OCI-LY7 (cell line): ENCODE data around the gene PORCN. TPM values are rescaled to one million over a fixed set of nuclear protein-coding genes. Genes with fewer than 3 reads are reported as not detected.

Experiments used
- BruUV-seq: library from RNA; stranded (reverse); fragments of 400-500 nt; replicated peaks from 2 replicates; lab custom pipeline; 2021; lab: Mats Ljungman, UMichigan
- CTCF ChIA-PET: fragments of 300-600 bp; sonication (Branson Sonifier 250); formaldehyde crosslinking; loops from one replicate; lab custom pipeline; 2022; ENCODE audit warnings: antibody characterized with exemption; ENCODE audit not compliant: unreplicated experiment; lab: Charles Lee
- POLR2A ChIA-PET: fragments of 300-600 bp; sonication (Branson Sonifier 250); formaldehyde crosslinking; loops from one replicate; lab custom pipeline; 2022; ENCODE audit warnings: antibody characterized with exemption; lab: Charles Lee
- DNase-seq: peaks from one replicate; pipeline ENCODE4 v3.0.0-alpha.2; 2015; ENCODE audit warnings: low spot score
- H2AFZ ChIP-seq: fragments of 200-600 bp; sonication (generic), shearing (Covaris generic); 2 replicates; pipeline ENCODE4 v1.6.1; 2014; ENCODE audit warnings: mild to moderate bottlenecking, antibody characterized with exemption, low read length, moderate library complexity
- H3K27ac ChIP-seq: fragments of 200-600 bp; sonication (generic); 2 replicates; pipeline ENCODE4 v1.5.1; 2014; ENCODE audit warnings: mixed run types, low read depth, mild to moderate bottlenecking, moderate library complexity, low read length, inconsistent platforms; ENCODE audit not compliant: poor library complexity, severe bottlenecking
- H3K36me3 ChIP-seq: fragments of 200-600 bp; sonication (generic); 2 replicates; pipeline ENCODE4 v1.6.1; 2014; ENCODE audit warnings: mild to moderate bottlenecking, antibody characterized with exemption, low read length, moderate library complexity, mixed read lengths; ENCODE audit not compliant: insufficient read depth
- H3K4me1 ChIP-seq: fragments of 200-600 bp; sonication (generic); 2 replicates; pipeline ENCODE4 v1.5.1; 2014; ENCODE audit warnings: mild to moderate bottlenecking, low read length; ENCODE audit not compliant: insufficient read depth, poor library complexity, severe bottlenecking
- H3K4me2 ChIP-seq: fragments of 200-600 bp; sonication (generic); 2 replicates; pipeline ENCODE4 v1.6.1; 2014; ENCODE audit warnings: mild to moderate bottlenecking, low read length
- H3K4me3 ChIP-seq: fragments of 200-600 bp; sonication (generic); 2 replicates; pipeline ENCODE4 v1.5.1; 2014; ENCODE audit warnings: mild to moderate bottlenecking, low read depth, low read length; ENCODE audit not compliant: poor library complexity, severe bottlenecking
- H3K79me2 ChIP-seq: fragments of 200-600 bp; sonication (generic); 2 replicates; pipeline ENCODE4 v1.6.1; 2016; ENCODE audit warnings: low read depth, mild to moderate bottlenecking, low read length, moderate library complexity, mixed read lengths; ENCODE audit not compliant: insufficient read depth
- H3K9me2 ChIP-seq: fragments of 200-600 bp; sonication (generic); 2 replicates; pipeline ENCODE4 v1.6.1; 2016; ENCODE audit warnings: mild to moderate bottlenecking, low read length, mixed read lengths; ENCODE audit not compliant: insufficient read depth
- H3K9me3 ChIP-seq: fragments of 200-600 bp; sonication (generic); 2 replicates; pipeline ENCODE4 v1.6.1; 2014; ENCODE audit warnings: mild to moderate bottlenecking, mixed run types, low read length, mixed read lengths
- H4K20me1 ChIP-seq: fragments of 200-600 bp; sonication (generic); 2 replicates; pipeline ENCODE4 v1.6.1; 2014; ENCODE audit warnings: mild to moderate bottlenecking, antibody characterized with exemption, low read length, moderate library complexity, mixed read lengths; ENCODE audit not compliant: insufficient read depth
- CTCF ChIP-seq: fragments of 200-600 bp; sonication (generic); conservative IDR thresholded peaks from 2 replicates; pipeline ENCODE4 v1.5.1; 2014; ENCODE audit warnings: mild to moderate bottlenecking, antibody characterized with exemption, low read length, moderate library complexity, mixed read lengths
- EZH2phosphoT487 ChIP-seq: fragments of 200-600 bp; sonication (generic); IDR thresholded peaks from 2 replicates; pipeline ENCODE4 v1.6.1; 2018; ENCODE audit warnings: low read depth, borderline replicate concordance, mild to moderate bottlenecking, mixed run types, antibody characterized with exemption, low read length, moderate library complexity, mixed read lengths
- intact Hi-C: fragments of 100-400 bp; cut with micrococcal nuclease; formaldehyde crosslinking; loops from one replicate; pipeline ENCODE4 v1.10.0; 2022; ENCODE audit not compliant: unreplicated experiment
- total RNA-seq, 2 experiments: library from RNA; depleted of rRNA in 1 of 2; stranded (reverse); fragments of >200 nt in 1 of 2; shearing (Covaris generic) in 1 of 2; gene quantifications; 2 replicates each; pipeline ENCODE4 v1.2.3, GENCODE V29; 2014 to 2022

PORCN gene
- total RNA-seq, 2 experiments from 2014 or later, result 8.4 to 11.3 TPM

- POLR2A ChIA-PET, result interaction anchor here (0.7 kb wide), 1 partner anchor 1360 kb away, joined by 3 read pairs; no protein-coding TSS in a partner anchor
- Histone ChIP-seq H4K20me1 (no peaks in the 10 kb centered on the region), H3K27ac (peak overlapping the region; percentile 95), H3K4me1 (peaks cover 51% of the 10 kb centered on the region), H3K79me2 (peaks cover 31% of the 10 kb centered on the region), H3K9me3 (no peaks in the 10 kb centered on the region), H3K36me3 (peaks cover 18% of the 10 kb centered on the region), H2AFZ (peak overlapping the region; percentile 35; the same call in 1 of the 2 replicates), H3K4me3 (peak overlapping the region; percentile 95), H3K4me2 (peak overlapping the region; percentile 96), H3K9me2 (no peaks in the 10 kb centered on the region)
- BruUV-seq, result no TSS peak
- TF ChIP-seq CTCF, result no peak
- no peak for TF ChIP-seq EZH2phosphoT487
- intact Hi-C loops, result loop anchor here (5.0 kb wide), 2 partner anchors 43 to 52 kb away; partner anchors contain the start of genes FTSJ1 and RBM3
- CTCF ChIA-PET, result no interaction called here
- DNase-seq, result peak; percentile 29
Observed at GRCh38 chrX:48520455-48520854, 11.7 kb downstream of the PORCN start.

- ChIA-PET POLR2A (interaction anchor here (0.7 kb wide), 1 partner anchor 1360 kb away, joined by 3 read pairs; no protein-coding TSS in a partner anchor), CTCF (no interaction called here)
Observed at GRCh38 chrX:48520976-48521352, 12.2 kb downstream of the PORCN start.

More at GRCh38 chrX:48520976-48521352, 12.2 kb downstream of the PORCN start:
- peak overlapping the region; percentile 96 for H3K4me2 ChIP-seq
- peaks cover 51% of the 10 kb centered on the region for H3K4me1 ChIP-seq
- no peaks in the 10 kb centered on the region for H4K20me1 ChIP-seq
- H3K27ac ChIP-seq, result peak overlapping the region; percentile 95
- peaks cover 23% of the 10 kb centered on the region for H3K36me3 ChIP-seq
- TSS peak; percentile 88 for BruUV-seq
- peaks cover 31% of the 10 kb centered on the region for H3K79me2 ChIP-seq
- no peak for TF ChIP-seq EZH2phosphoT487
- TF ChIP-seq CTCF, result no peak
- peak; percentile 19 for DNase-seq
- H3K9me3 ChIP-seq, result no peaks in the 10 kb centered on the region
- peak overlapping the region; percentile 77; the same call in 1 of the 2 replicates for H2AFZ ChIP-seq
- no peaks in the 10 kb centered on the region for H3K9me2 ChIP-seq
- intact Hi-C loops, result loop anchor here (5.0 kb wide), 2 partner anchors 44 to 51 kb away; partner anchors contain the start of genes FTSJ1 and RBM3
- H3K4me3 ChIP-seq, result peak overlapping the region; percentile 95
